SU-DHL-6 (cell line): ENCODE measurements around the gene ACHE.

ENCODE experiments used
- CTCF ChIP-seq: fragments of 200-600 bp; sonication (generic); IDR thresholded peaks from one replicate; pipeline ENCODE4 v1.5.1; 2017; ENCODE audit warnings: antibody characterized with exemption, mild to moderate bottlenecking, low read length, moderate library complexity; ENCODE audit not compliant: insufficient read depth, poor library complexity, severe bottlenecking
- EZH2phosphoT487 ChIP-seq: fragments of 200-600 bp; sonication (generic), shearing (Covaris generic); conservative IDR thresholded peaks from 2 replicates; pipeline ENCODE4 v1.6.1; 2018; ENCODE audit warnings: mild to moderate bottlenecking, antibody characterized with exemption, low read length, moderate library complexity, mixed read lengths

- no peak for TF ChIP-seq CTCF
- no peak for TF ChIP-seq EZH2phosphoT487
Measured at GRCh38 chr7:100863406-100863950, 32.2 kb downstream of the ACHE start.
